GM10266 (cell line): ENCODE data around the gene INPP5A.

Experiments used
- DNase-seq: peaks from one replicate; pipeline ENCODE4 v3.0.0; 2012; ENCODE audit errors: extremely low spot score
- CTCF ChIP-seq: IDR thresholded peaks from 2 replicates; pipeline ENCODE4 v1.5.1; 2012; ENCODE audit warnings: mild to moderate bottlenecking, low read depth; ENCODE audit not compliant: control insufficient read depth, insufficient read depth; ENCODE audit errors: missing control alignments

Gene INPP5A

GRCh38 chr10:132749371-132749795 lies 211.8 kb downstream of the INPP5A start:
- TF ChIP-seq CTCF = no peak
- no peak for DNase-seq

GRCh38 chr10:132750936-132751335 lies 213.3 kb downstream of the INPP5A start:
- no peak for TF ChIP-seq CTCF
- no peak for DNase-seq

- DNase-seq = no peak
These were observed 214.8 kb downstream of the INPP5A start for GRCh38 chr10:132752378-132752777.

GRCh38 chr10:132752961-132753360 lies 215.4 kb downstream of the INPP5A start:
- DNase-seq = no peak
- no peak for TF ChIP-seq CTCF

More at GRCh38 chr10:132752378-132752777, 214.8 kb downstream of the INPP5A start:
- TF ChIP-seq CTCF = no peak

GRCh38 chr10:132753596-132753995 lies 216.0 kb downstream of the INPP5A start:
- TF ChIP-seq CTCF = no peak

GRCh38 chr10:132754071-132754470 lies 216.5 kb downstream of the INPP5A start:
- DNase-seq = no peak
- no peak for TF ChIP-seq CTCF

More at GRCh38 chr10:132753596-132753995, 216.0 kb downstream of the INPP5A start:
- no peak for DNase-seq

GRCh38 chr10:132755166-132755711 lies 217.7 kb downstream of the INPP5A start:
- DNase-seq = no peak
- no peak for TF ChIP-seq CTCF
